Right lobe of liver (tissue), 4 donors: ENCODE results near the gene CDK5RAP1.

Experiments used
- POLR2A ChIP-seq: fragments of 450-650 bp; IDR thresholded peaks from one replicate; pipeline ENCODE4 v1.6.1; 2017; ENCODE audit warnings: antibody characterized with exemption, mild to moderate bottlenecking
- TF ChIP-seq, protein P1 (sequence below), 4 donors: fragments of 200-600 bp in 3 of 4; fragments of 450-650 bp in 1 of 4; IDR thresholded peaks; one replicate each; pipeline versions ENCODE4 v1.5.1 to v1.8.0; 2016 to 2022; ENCODE audit warnings: antibody characterized with exemption in 4 of 4, mild to moderate bottlenecking in 2 of 4
- donor health status: DM: no; HTN: no; CAD: no.
- donor health status: DM: no; HTN: no; CAD: no.
- donor health status: DM: no; HTN: yes; CAD: no.

DNA sequence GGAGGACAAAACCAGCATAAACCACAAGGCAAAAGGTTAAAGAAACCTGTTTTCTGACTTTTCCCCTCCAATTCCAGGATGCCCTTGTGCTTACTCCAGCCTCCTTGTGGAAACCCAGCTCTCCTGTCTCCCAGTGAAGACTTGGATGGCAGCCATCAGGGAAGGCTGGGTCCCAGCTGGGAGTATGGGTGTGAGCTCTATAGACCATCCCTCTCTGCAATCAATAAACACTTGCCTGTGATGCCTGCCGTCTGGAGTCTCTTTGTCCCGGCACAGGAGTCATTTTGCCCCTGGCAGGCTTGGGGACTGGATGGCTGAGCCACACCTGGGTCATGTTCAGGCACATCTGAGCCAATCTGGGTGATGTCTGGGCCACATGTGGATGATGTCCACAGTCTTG, 91.7 kb downstream of the CDK5RAP1 start:
- TF ChIP-seq, protein P1, sequence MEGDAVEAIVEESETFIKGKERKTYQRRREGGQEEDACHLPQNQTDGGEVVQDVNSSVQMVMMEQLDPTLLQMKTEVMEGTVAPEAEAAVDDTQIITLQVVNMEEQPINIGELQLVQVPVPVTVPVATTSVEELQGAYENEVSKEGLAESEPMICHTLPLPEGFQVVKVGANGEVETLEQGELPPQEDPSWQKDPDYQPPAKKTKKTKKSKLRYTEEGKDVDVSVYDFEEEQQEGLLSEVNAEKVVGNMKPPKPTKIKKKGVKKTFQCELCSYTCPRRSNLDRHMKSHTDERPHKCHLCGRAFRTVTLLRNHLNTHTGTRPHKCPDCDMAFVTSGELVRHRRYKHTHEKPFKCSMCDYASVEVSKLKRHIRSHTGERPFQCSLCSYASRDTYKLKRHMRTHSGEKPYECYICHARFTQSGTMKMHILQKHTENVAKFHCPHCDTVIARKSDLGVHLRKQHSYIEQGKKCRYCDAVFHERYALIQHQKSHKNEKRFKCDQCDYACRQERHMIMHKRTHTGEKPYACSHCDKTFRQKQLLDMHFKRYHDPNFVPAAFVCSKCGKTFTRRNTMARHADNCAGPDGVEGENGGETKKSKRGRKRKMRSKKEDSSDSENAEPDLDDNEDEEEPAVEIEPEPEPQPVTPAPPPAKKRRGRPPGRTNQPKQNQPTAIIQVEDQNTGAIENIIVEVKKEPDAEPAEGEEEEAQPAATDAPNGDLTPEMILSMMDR (IDR thresholded peaks at IDR 0.05): no peak
- TF ChIP-seq POLR2A: no peak
